HCT116 (cell line): ENCODE data around the gene ANAPC2. TPM values are rescaled to one million over a fixed set of nuclear protein-coding genes. Genes with fewer than 3 reads are reported as not detected.

Experiments
- ATAC-seq: fragments of 200-7000 bp; cut with Tn5 transposase; 2 replicates; pipeline ENCODE4 v1.9.1; 2020; ENCODE audit warnings: mild to moderate bottlenecking, moderate library complexity
- BruUV-seq: library from RNA; stranded (reverse); fragments of 400-500 nt; replicated peaks from 2 replicates; lab custom pipeline; 2021; lab: Mats Ljungman, UMichigan
- CTCF ChIA-PET: fragments of 300-600 bp; sonication (Branson Sonifier 250); formaldehyde crosslinking; loops from one replicate; lab custom pipeline; 2021; ENCODE audit warnings: antibody characterized with exemption; lab: Charles Lee
- POLR2A ChIA-PET: fragments of 300-600, 350-600 bp; sonication (Branson Sonifier 250); formaldehyde crosslinking; loops from one replicate; lab custom pipeline; 2021; ENCODE audit warnings: antibody characterized with exemption; lab: Charles Lee
- RAD21 ChIA-PET, 2 experiments: fragments of 300-600 bp; sonication (Branson Sonifier 250); formaldehyde crosslinking; loops; one replicate each; lab custom pipeline; 2023; ENCODE audit warnings: low total read pairs in 2 of 2; ENCODE audit not compliant: uncharacterized antibody in 2 of 2, unreplicated experiment in 2 of 2, low non-redundant PET in 1 of 2; lab: Charles Lee
- DNase-seq: peaks from one replicate; pipeline ENCODE4 v3.0.0-alpha.2; 2010; ENCODE audit warnings: low read depth, low spot score
- H2AFZ ChIP-seq: fragments of 200-600 bp; shearing (Covaris generic), sonication (generic); 2 replicates; pipeline ENCODE4 v1.6.1; 2017; ENCODE audit warnings: low read depth, mixed run types, mixed read lengths, antibody characterized with exemption, low read length; ENCODE audit not compliant: poor library complexity, severe bottlenecking
- H3K27ac ChIP-seq: 2 replicates; pipeline ENCODE4 v1.5.1; 2012; ENCODE audit warnings: low read depth, low read length
- H3K27me3 ChIP-seq: fragments of 200-600 bp; sonication (generic); 2 replicates; pipeline ENCODE4 v1.6.1; 2016; ENCODE audit warnings: mixed run types, low read length, mixed read lengths; ENCODE audit not compliant: insufficient read depth
- H3K36me3 ChIP-seq, 2 experiments: fragments of 200-500 bp in 1 of 2; fragments of 200-600 bp in 1 of 2; sonication (Bioruptor generic) in 1 of 2; sonication (generic) in 1 of 2; 2 replicates each; pipeline versions ENCODE4 v1.5.1 to v1.6.1; 2014 to 2016; ENCODE audit warnings: low read length in 2 of 2, inconsistent platforms in 1 of 2, mixed read lengths in 1 of 2, mixed run types in 1 of 2; ENCODE audit not compliant: insufficient read depth in 2 of 2, control insufficient read depth in 1 of 2
- H3K4me1 ChIP-seq, 2 experiments: fragments of 200-600 bp in 1 of 2; sonication (generic) in 1 of 2; 2 replicates each; pipeline versions ENCODE4 v1.5.1 to v1.6.1; 2012 to 2017; ENCODE audit warnings: low read length in 2 of 2, inconsistent platforms in 1 of 2, mild to moderate bottlenecking in 1 of 2, mixed read lengths in 1 of 2, mixed run types in 1 of 2, moderate library complexity in 1 of 2; ENCODE audit not compliant: insufficient read depth in 2 of 2, control insufficient read depth in 1 of 2
- H3K4me2 ChIP-seq: fragments of 200-600 bp; sonication (generic); 2 replicates; pipeline ENCODE4 v1.6.1; 2017; ENCODE audit warnings: mixed run types, low read length, mixed read lengths
- H3K4me3 ChIP-seq, 2 experiments: fragments of 200-600 bp in 1 of 2; sonication (generic) in 1 of 2; replicated peaks in 1 of 2; 2 replicates each; pipeline ENCODE4 v1.5.1; 2011 to 2016; ENCODE audit warnings: low read length in 2 of 2, control low read depth in 1 of 2, low read depth in 1 of 2, mild to moderate bottlenecking in 1 of 2, mixed read lengths in 1 of 2, mixed run types in 1 of 2
- H3K79me2 ChIP-seq: fragments of 200-600 bp; sonication (generic); 2 replicates; pipeline ENCODE4 v1.6.1; 2017; ENCODE audit warnings: mild to moderate bottlenecking, mixed run types, low read length, moderate library complexity, mixed read lengths; ENCODE audit not compliant: insufficient read depth
- H3K9ac ChIP-seq: fragments of 200-600 bp; sonication (generic); 2 replicates; pipeline ENCODE4 v1.6.1; 2016; ENCODE audit warnings: low read length, mixed read lengths
- H3K9me2 ChIP-seq: fragments of 200-600 bp; sonication (generic), shearing (Covaris generic); 2 replicates; pipeline ENCODE4 v1.6.1; 2017; ENCODE audit warnings: mixed run types, mild to moderate bottlenecking, moderate library complexity; ENCODE audit not compliant: insufficient read depth
- H3K9me3 ChIP-seq, 2 experiments: fragments of 200-500 bp in 1 of 2; fragments of 200-600 bp in 1 of 2; sonication (Bioruptor generic) in 1 of 2; sonication (generic) in 1 of 2; 2 replicates each; pipeline ENCODE4 v1.6.1; 2014 to 2017; ENCODE audit warnings: low read length in 2 of 2, mixed read lengths in 2 of 2, inconsistent platforms in 1 of 2, low read depth in 1 of 2, mild to moderate bottlenecking in 1 of 2, mixed run types in 1 of 2, moderate library complexity in 1 of 2; ENCODE audit not compliant: control insufficient read depth in 1 of 2, insufficient read depth in 1 of 2
- H4K20me1 ChIP-seq: fragments of 200-600 bp; sonication (generic), shearing (Covaris generic); 2 replicates; pipeline ENCODE4 v1.6.1; 2017; ENCODE audit warnings: mixed run types, mild to moderate bottlenecking, moderate library complexity; ENCODE audit not compliant: insufficient read depth
- ELF1 ChIP-seq: IDR thresholded peaks from 2 replicates; pipeline ENCODE4 v1.6.1; 2012; ENCODE audit warnings: low read depth, borderline replicate concordance
- EZH2phosphoT487 ChIP-seq: fragments of 200-600 bp; IDR thresholded peaks from 2 replicates; pipeline ENCODE4 v1.6.1; 2018; ENCODE audit warnings: antibody characterized with exemption, borderline replicate concordance
- JUND ChIP-seq: IDR thresholded peaks from 2 replicates; pipeline ENCODE4 v1.6.1; 2012
- POLR2A ChIP-seq: IDR thresholded peaks from 2 replicates; pipeline ENCODE4 v1.7.0; 2011; ENCODE audit warnings: borderline replicate concordance; ENCODE audit not compliant: insufficient read depth, insufficient read length; ENCODE audit errors: extremely low read depth
- POLR2AphosphoS5 ChIP-seq: IDR thresholded peaks from 2 replicates; pipeline ENCODE4 v1.6.1; 2011; ENCODE audit warnings: mild to moderate bottlenecking, low read depth, low read length, moderate library complexity
- SIN3A ChIP-seq: IDR thresholded peaks from 2 replicates; pipeline ENCODE4 v1.6.1; 2012; ENCODE audit warnings: low read depth
- SRF ChIP-seq: IDR thresholded peaks from 2 replicates; pipeline ENCODE4 v1.6.1; 2012; ENCODE audit warnings: low read depth
- YY1 ChIP-seq: IDR thresholded peaks from 2 replicates; pipeline ENCODE4 v1.6.1; 2011; ENCODE audit warnings: low read length, low read depth, moderate library complexity, mild to moderate bottlenecking; ENCODE audit not compliant: insufficient replicate concordance; ENCODE audit errors: extremely low read depth
- intact Hi-C: fragments of 100-400 bp; cut with micrococcal nuclease; formaldehyde crosslinking; loops from 2 replicates; pipeline ENCODE4 v1.10.0; 2022
- total RNA-seq: library from RNA; stranded (reverse); gene quantifications from one replicate; pipeline ENCODE4 v1.2.1, GENCODE V29; 2021; ENCODE audit not compliant: unreplicated experiment

Gene ANAPC2
- total RNA-seq, 1 experiment from 2014 or later: 75.5 TPM

GRCh38 chr9:137225699-137226331, 37.5 kb upstream of the ANAPC2 start:
- H2AFZ ChIP-seq: no peak overlapping the region
- no peak overlapping the region for H3K4me3 ChIP-seq
- no peaks in the 10 kb centered on the region for H3K27me3 ChIP-seq
- no peaks in the 10 kb centered on the region for H4K20me1 ChIP-seq
- intact Hi-C loops: loop anchor here (5.0 to 10.0 kb wide), 3 partner anchors 39 to 441 kb away; partner anchors contain the start of genes ANAPC2, NPDC1 and SSNA1
- no peaks in the 10 kb centered on the region for H3K36me3 ChIP-seq
- peak overlapping the region; percentile 88 for H3K27ac ChIP-seq
- no peak for DNase-seq
- no peaks in the 10 kb centered on the region for H3K9me3 ChIP-seq
- BruUV-seq: no TSS peak
- H3K9me2 ChIP-seq: no peaks in the 10 kb centered on the region
- H3K4me1 ChIP-seq: peaks cover 44 to 72% of the 10 kb centered on the region in 2 experiments
- no peak for TF ChIP-seq YY1
- TF ChIP-seq JUND: no peak
- TF ChIP-seq POLR2AphosphoS5: no peak
- no peak for TF ChIP-seq SIN3A
- no peak for TF ChIP-seq SRF
- TF ChIP-seq, all 23 proteins: peak for 0
- no peak for ATAC-seq
- RAD21 ChIA-PET: interaction anchor here (1.8 to 1.9 kb wide), 2 partner anchors 37 kb away, joined by 7 to 9 read pairs; partner anchors contain the start of genes ANAPC2 (in 2 of the 2) and SSNA1 (in 2 of the 2)
- no peaks in the 10 kb centered on the region for H3K79me2 ChIP-seq
- CTCF ChIA-PET: interaction anchor here (1.2 to 4.7 kb wide), 6 partner anchors 12 to 197 kb away, joined by 4 to 43 read pairs (median 14); partner anchors contain the start of genes ANAPC2 and SSNA1
- H3K9ac ChIP-seq: peak overlapping the region; percentile 97
- POLR2A ChIA-PET: interaction anchor here (1.1 to 2.5 kb wide), 6 partner anchors 9 to 63 kb away, joined by 3 to 16 read pairs (median 6); partner anchors contain the start of genes ANAPC2, SSNA1, TPRN and TUBB4B
- peak overlapping the region; percentile 99 for H3K4me2 ChIP-seq

GRCh38 chr9:137224830-137225694, 36.7 kb upstream of the ANAPC2 start, which contains the start of gene CYSRT1:
TSS of gene CYSRT1 (plus strand) at chr9:137225174. CDS start at chr9:137225622, 448 bp downstream.
- Histone ChIP-seq H3K9me3 (no peaks in the 10 kb centered on the region), H3K4me2 (peak within 1 kb of the TSS; percentile 99), H3K27ac (peak within 1 kb of the TSS; percentile 88), H3K36me3 (no peaks in the 10 kb centered on the region), H2AFZ (no peak within 1 kb of the TSS), H4K20me1 (no peaks in the 10 kb centered on the region), H3K9ac (peak within 1 kb of the TSS; percentile 97), H3K4me1 (peaks cover 44 to 71% of the 10 kb centered on the region in 2 experiments), H3K79me2 (no peaks in the 10 kb centered on the region), H3K4me3 (peak within 1 kb of the TSS; percentile 82 to 99), H3K27me3 (no peaks in the 10 kb centered on the region), H3K9me2 (no peaks in the 10 kb centered on the region)
- intact Hi-C loops: loop anchor here (5.0 to 10.0 kb wide), 3 partner anchors 38 to 440 kb away; partner anchors contain the start of genes ANAPC2, NPDC1 and SSNA1
- RAD21 ChIA-PET: interaction anchor here in 1 of 2 experiments (0.6 kb wide), 1 partner anchor 94 kb away, joined by 3 read pairs; no protein-coding TSS in a partner anchor
- no peak for TF ChIP-seq YY1
- no peak for TF ChIP-seq POLR2A
- no peak for TF ChIP-seq SIN3A
- TF ChIP-seq ELF1: no peak
- no peak for TF ChIP-seq EZH2phosphoT487
- BruUV-seq: TSS peak; percentile 53
- CTCF ChIA-PET: interaction anchor here (1.0 to 4.7 kb wide), 5 partner anchors 12 to 178 kb away, joined by 3 to 43 read pairs (median 8); partner anchors contain the start of genes ANAPC2, NPDC1 and SSNA1
- POLR2A ChIA-PET: interaction anchor here (0.6 to 1.4 kb wide), 4 partner anchors 8 to 62 kb away, joined by 3 to 6 read pairs (median 4); a partner anchor contains a TSS
- ATAC-seq (no peak), DNase-seq (no peak)
